HEK293T (cell line): ENCODE measurements around the gene DLK2.

Experiments
- ARNT ChIP-seq: fragments of 450-650 bp; IDR thresholded peaks from 2 replicates; pipeline ENCODE4 v1.6.1; 2017; ENCODE audit warnings: mild to moderate bottlenecking
- BHLHE40 ChIP-seq: fragments of 450-650 bp; IDR thresholded peaks from 2 replicates; pipeline ENCODE4 v1.6.1; 2016; ENCODE audit warnings: mild to moderate bottlenecking, moderate library complexity, borderline replicate concordance
- FOXK2 ChIP-seq: fragments of 450-650 bp; IDR thresholded peaks from 2 replicates; pipeline ENCODE4 v1.6.1; 2016; ENCODE audit warnings: mild to moderate bottlenecking
- FOXM1 ChIP-seq: fragments of 450-650 bp; IDR thresholded peaks from 2 replicates; pipeline ENCODE4 v1.6.1; 2017; ENCODE audit warnings: mild to moderate bottlenecking, borderline replicate concordance
- NFRKB ChIP-seq: fragments of 450-650 bp; IDR thresholded peaks from 2 replicates; pipeline ENCODE4 v1.6.1; 2016; ENCODE audit warnings: mild to moderate bottlenecking, moderate library complexity
- SP1 ChIP-seq: fragments of 450-650 bp; IDR thresholded peaks from 2 replicates; pipeline ENCODE4 v1.6.1; 2017
- SUZ12 ChIP-seq: fragments of 450-650 bp; IDR thresholded peaks from 2 replicates; pipeline ENCODE4 v1.6.1; 2016; ENCODE audit warnings: mild to moderate bottlenecking
- TARDBP ChIP-seq: fragments of 450-650 bp; IDR thresholded peaks from 2 replicates; pipeline ENCODE4 v1.6.1; 2016
- ZNF384 ChIP-seq: fragments of 450-650 bp; IDR thresholded peaks from 2 replicates; pipeline ENCODE4 v1.6.1; 2016
- TF ChIP-seq, protein P1 (sequence below): fragments of 450-650 bp; IDR thresholded peaks from 2 replicates; pipeline ENCODE4 v1.6.1; 2016

- TF ChIP-seq SUZ12 (no peak), FOXM1 (no peak), NFRKB (no peak), FOXK2 (no peak), ARNT (no peak), SP1 (no peak), ZNF384 (no peak), TARDBP (no peak), BHLHE40 (no peak)
- TF ChIP-seq, protein P1, sequence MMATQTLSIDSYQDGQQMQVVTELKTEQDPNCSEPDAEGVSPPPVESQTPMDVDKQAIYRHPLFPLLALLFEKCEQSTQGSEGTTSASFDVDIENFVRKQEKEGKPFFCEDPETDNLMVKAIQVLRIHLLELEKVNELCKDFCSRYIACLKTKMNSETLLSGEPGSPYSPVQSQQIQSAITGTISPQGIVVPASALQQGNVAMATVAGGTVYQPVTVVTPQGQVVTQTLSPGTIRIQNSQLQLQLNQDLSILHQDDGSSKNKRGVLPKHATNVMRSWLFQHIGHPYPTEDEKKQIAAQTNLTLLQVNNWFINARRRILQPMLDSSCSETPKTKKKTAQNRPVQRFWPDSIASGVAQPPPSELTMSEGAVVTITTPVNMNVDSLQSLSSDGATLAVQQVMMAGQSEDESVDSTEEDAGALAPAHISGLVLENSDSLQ = no peak
These were observed 39.0 kb upstream of the DLK2 start for GRCh38 chr6:43494321-43494720.
